Measurements from ENCODE around the gene MAP4K4.

GRCh38 chr2:101942851-101943250 is 245.3 kb downstream of the MAP4K4 start:
- TF ChIP-seq EZH2phosphoT487 (IDR thresholded peaks at IDR 0.05; ENCODE audit: low read depth, severe bottlenecking, unreplicated experiment): no peak
- no peak for TF ChIP-seq CTCF (IDR thresholded peaks at IDR 0.05; ENCODE audit: poor library complexity)
